Measurements from ENCODE around the gene SLC6A1.

DNA sequence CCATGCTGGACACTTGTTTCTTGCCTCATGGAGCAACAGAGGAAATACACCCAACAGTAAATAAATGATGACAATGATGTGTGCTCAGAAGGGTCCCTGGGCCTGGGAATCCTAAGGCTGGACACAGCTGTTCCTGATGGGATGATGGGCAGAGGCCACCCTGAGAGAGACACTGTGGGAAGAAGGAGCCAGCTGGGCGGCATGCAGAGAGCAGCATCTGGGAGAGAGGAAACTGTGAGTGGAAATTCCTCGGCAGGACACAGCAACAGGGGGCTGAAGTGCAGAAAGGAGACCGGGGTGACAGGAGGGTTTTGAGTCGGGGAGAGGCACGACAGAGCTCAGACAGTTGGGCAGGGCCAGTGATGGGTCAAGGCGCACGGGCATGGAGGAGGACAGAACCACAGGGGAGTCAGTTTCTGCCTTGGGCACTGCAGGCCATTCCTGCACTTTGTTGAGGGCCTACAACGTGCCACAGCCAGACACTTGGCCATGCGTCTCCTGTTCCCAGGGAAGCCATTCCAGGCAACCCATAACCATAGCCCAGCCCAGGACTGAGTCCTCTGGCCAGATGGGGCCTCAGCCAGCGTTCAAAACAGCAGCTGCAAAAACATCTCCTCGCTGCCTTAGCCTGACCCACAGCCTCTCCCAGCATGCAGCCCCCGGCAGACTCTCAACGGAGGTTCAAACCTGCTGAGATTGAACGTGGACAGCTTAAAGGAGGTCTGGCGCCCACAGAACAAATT lies 36.7 kb upstream of the SLC6A1 start:
- TF ChIP-seq SIN3A (IDR thresholded peaks at IDR 0.05; ENCODE audit: borderline replicate concordance, insufficient read depth, low read length) = no peak
- TF ChIP-seq REST (IDR thresholded peaks at IDR 0.05; ENCODE audit: insufficient read depth in 1 of 2, low read depth in 2 of 2, low read length in 2 of 2) = no peak
- no peak for TF ChIP-seq TAF1 (IDR thresholded peaks at IDR 0.05; ENCODE audit: borderline replicate concordance, insufficient read depth, low read length)
- no peak for TF ChIP-seq POLR2AphosphoS5 (IDR thresholded peaks at IDR 0.05; ENCODE audit: low read depth, low read length)
- TF ChIP-seq FOXP2 (optimal IDR thresholded peaks at IDR 0.05; ENCODE audit: borderline replicate concordance, extremely low read depth, extremely low read length, insufficient read depth) = no peak

Data from PFSK-1 (cell line).